IPS-18a (cell line): Measurements from ENCODE around the gene CLRN3.

ENCODE experiments used
- H3K27ac ChIP-seq: one replicate; pipeline ENCODE4 v1.5.1; 2013; ENCODE audit warnings: low read length
- H3K27me3 ChIP-seq: one replicate; pipeline ENCODE4 v1.6.1; 2013; ENCODE audit warnings: mild to moderate bottlenecking, low read length; ENCODE audit not compliant: control insufficient read depth, insufficient read depth
- H3K36me3 ChIP-seq: one replicate; pipeline ENCODE4 v1.6.1; 2013; ENCODE audit warnings: low read depth, low read length; ENCODE audit not compliant: control insufficient read depth
- H3K4me1 ChIP-seq: one replicate; pipeline ENCODE4 v1.6.1; 2013; ENCODE audit warnings: low read depth, low read length; ENCODE audit not compliant: control insufficient read depth
- H3K4me3 ChIP-seq: one replicate; pipeline ENCODE4 v1.5.1; 2013; ENCODE audit warnings: low read length
- H3K9ac ChIP-seq: one replicate; pipeline ENCODE4 v1.6.1; 2013; ENCODE audit warnings: mild to moderate bottlenecking, low read length, moderate library complexity
- H3K9me3 ChIP-seq: one replicate; pipeline ENCODE4 v1.6.1; 2013; ENCODE audit warnings: low read depth, low read length; ENCODE audit not compliant: control insufficient read depth

Gene CLRN3

GRCh38 chr10:127916826-127917225, 24.1 kb upstream of the CLRN3 start:
- H3K4me3 ChIP-seq = no peak overlapping the region
- no peaks in the 10 kb centered on the region for H3K9me3 ChIP-seq
- no peak overlapping the region for H3K9ac ChIP-seq
- H3K27ac ChIP-seq = no peak overlapping the region
- no peaks in the 10 kb centered on the region for H3K4me1 ChIP-seq
- H3K27me3 ChIP-seq = no peaks in the 10 kb centered on the region
- no peaks in the 10 kb centered on the region for H3K36me3 ChIP-seq

- Histone ChIP-seq H3K27me3 (no peaks in the 10 kb centered on the region), H3K4me1 (no peaks in the 10 kb centered on the region), H3K36me3 (no peaks in the 10 kb centered on the region), H3K27ac (no peak overlapping the region), H3K4me3 (no peak overlapping the region), H3K9ac (no peak overlapping the region), H3K9me3 (no peaks in the 10 kb centered on the region)
Observed at GRCh38 chr10:127915324-127915723, 22.6 kb upstream of the CLRN3 start.

GRCh38 chr10:127913368-127913759, 20.6 kb upstream of the CLRN3 start:
- H3K9ac ChIP-seq = no peak overlapping the region
- H3K36me3 ChIP-seq = no peaks in the 10 kb centered on the region
- H3K27ac ChIP-seq = no peak overlapping the region
- H3K27me3 ChIP-seq = peaks cover 6% of the 10 kb centered on the region
- H3K4me3 ChIP-seq = no peak overlapping the region
- no peaks in the 10 kb centered on the region for H3K9me3 ChIP-seq
- H3K4me1 ChIP-seq = no peaks in the 10 kb centered on the region

GRCh38 chr10:127912607-127913367, 20.0 kb upstream of the CLRN3 start:
- no peak overlapping the region for H3K27ac ChIP-seq
- H3K27me3 ChIP-seq = peaks cover 12% of the 10 kb centered on the region
- H3K9me3 ChIP-seq = no peaks in the 10 kb centered on the region
- no peak overlapping the region for H3K4me3 ChIP-seq
- H3K9ac ChIP-seq = no peak overlapping the region
- H3K4me1 ChIP-seq = no peaks in the 10 kb centered on the region
- H3K36me3 ChIP-seq = no peaks in the 10 kb centered on the region

- Histone ChIP-seq H3K4me1 (no peaks in the 10 kb centered on the region), H3K27ac (no peak overlapping the region), H3K36me3 (no peaks in the 10 kb centered on the region), H3K4me3 (no peak overlapping the region), H3K9ac (no peak overlapping the region), H3K27me3 (peaks cover 16% of the 10 kb centered on the region), H3K9me3 (no peaks in the 10 kb centered on the region)
Observed at GRCh38 chr10:127911867-127912257, 19.1 kb upstream of the CLRN3 start.

GRCh38 chr10:127911218-127911866, 18.6 kb upstream of the CLRN3 start:
- H3K27ac ChIP-seq = no peak overlapping the region
- H3K4me3 ChIP-seq = no peak overlapping the region
- no peaks in the 10 kb centered on the region for H3K36me3 ChIP-seq
- H3K27me3 ChIP-seq = peaks cover 16% of the 10 kb centered on the region
- no peaks in the 10 kb centered on the region for H3K9me3 ChIP-seq
- no peaks in the 10 kb centered on the region for H3K4me1 ChIP-seq
- H3K9ac ChIP-seq = no peak overlapping the region

- Histone ChIP-seq H3K4me3 (no peak overlapping the region), H3K9ac (no peak overlapping the region), H3K4me1 (no peaks in the 10 kb centered on the region), H3K27ac (no peak overlapping the region), H3K9me3 (no peaks in the 10 kb centered on the region), H3K36me3 (no peaks in the 10 kb centered on the region), H3K27me3 (peaks cover 16% of the 10 kb centered on the region)
Observed at GRCh38 chr10:127910464-127910770, 17.7 kb upstream of the CLRN3 start.

GRCh38 chr10:127909716-127910463, 17.1 kb upstream of the CLRN3 start:
- Histone ChIP-seq H3K4me1 (no peaks in the 10 kb centered on the region), H3K9me3 (no peaks in the 10 kb centered on the region), H3K9ac (no peak overlapping the region), H3K27me3 (peaks cover 16% of the 10 kb centered on the region), H3K27ac (no peak overlapping the region), H3K4me3 (no peak overlapping the region), H3K36me3 (no peaks in the 10 kb centered on the region)

- Histone ChIP-seq H3K9ac (no peak overlapping the region), H3K4me3 (no peak overlapping the region), H3K9me3 (no peaks in the 10 kb centered on the region), H3K27ac (no peak overlapping the region), H3K36me3 (no peaks in the 10 kb centered on the region), H3K27me3 (peaks cover 16% of the 10 kb centered on the region), H3K4me1 (no peaks in the 10 kb centered on the region)
Observed at GRCh38 chr10:127908959-127909267, 16.2 kb upstream of the CLRN3 start.

- Histone ChIP-seq H3K4me1 (no peaks in the 10 kb centered on the region), H3K27ac (no peak overlapping the region), H3K36me3 (no peaks in the 10 kb centered on the region), H3K9ac (no peak overlapping the region), H3K4me3 (no peak overlapping the region), H3K27me3 (peaks cover 16% of the 10 kb centered on the region), H3K9me3 (no peaks in the 10 kb centered on the region)
Observed at GRCh38 chr10:127908106-127908958, 15.6 kb upstream of the CLRN3 start.

- H3K4me1 ChIP-seq = no peaks in the 10 kb centered on the region
- H3K27ac ChIP-seq = no peak overlapping the region
- H3K9ac ChIP-seq = no peak overlapping the region
- peak overlapping the region; percentile 54 for H3K4me3 ChIP-seq
- no peaks in the 10 kb centered on the region for H3K36me3 ChIP-seq
- H3K27me3 ChIP-seq = peaks cover 16% of the 10 kb centered on the region
- no peaks in the 10 kb centered on the region for H3K9me3 ChIP-seq
Observed at GRCh38 chr10:127907411-127908105, 14.8 kb upstream of the CLRN3 start.
